ENCODE measurements around the gene TMEM145.

DNA sequence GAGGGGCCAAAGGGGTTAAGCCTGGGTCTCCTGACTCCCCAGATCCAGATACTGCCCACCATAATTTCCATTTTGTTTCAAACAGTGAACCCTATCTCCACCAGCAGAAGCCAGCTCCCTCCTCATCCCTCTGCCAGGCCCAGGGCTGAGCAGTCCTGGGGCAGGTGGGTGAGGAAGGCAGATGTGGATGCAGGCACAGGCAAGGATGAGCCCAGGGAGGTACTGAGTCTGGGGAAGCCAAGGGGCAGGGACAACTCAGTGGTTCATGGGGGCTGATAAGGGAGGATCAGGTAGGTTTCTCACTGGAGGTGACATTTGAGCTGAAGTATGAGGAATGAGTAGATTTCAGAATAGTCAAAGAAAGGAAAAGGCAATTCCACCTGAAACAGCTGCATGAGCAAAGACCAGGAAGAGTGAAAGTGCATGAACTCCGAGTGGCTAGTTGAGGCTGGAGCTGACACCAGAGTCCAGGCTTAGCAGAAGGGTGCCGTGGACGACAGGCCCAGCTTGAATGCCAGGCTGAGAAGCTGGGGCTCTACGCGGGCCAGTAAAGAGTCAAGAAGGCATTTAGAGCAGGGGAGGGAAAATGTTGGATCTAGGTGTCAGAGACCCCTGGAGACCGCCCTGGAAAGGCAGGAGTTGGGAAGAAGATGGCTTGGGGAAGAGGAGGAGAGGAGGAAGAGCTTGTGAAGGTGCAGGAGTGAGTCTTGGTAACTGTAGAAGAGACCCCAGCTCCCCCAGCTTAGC, 33.8 kb upstream of the TMEM145 start:
- no peak for TF ChIP-seq CTCF (IDR thresholded peaks at IDR 0.05)
- no peak for TF ChIP-seq POLR2A (IDR thresholded peaks at IDR 0.05)

Measured in transverse colon (tissue), 3 donors.